Heart left ventricle (tissue), 16 donors: ENCODE data around the gene PRC1. TPM values are rescaled to one million over a fixed set of nuclear protein-coding genes. Genes with fewer than 3 reads are reported as not detected.

ENCODE experiments used
- ATAC-seq, 4 donors: fragments of 200-7000 bp; cut with Tn5 transposase; one replicate each; pipeline ENCODE4 v1.9.1; 2020 to 2022; ENCODE audit warnings: moderate library complexity in 4 of 4, mild to moderate bottlenecking in 3 of 4, moderate number of reproducible peaks in 1 of 4
- DNase-seq, 5 donors: peaks; one replicate each; pipeline ENCODE4 v3.0.0-alpha.2; 2020
- H3K27ac ChIP-seq, 12 donors: fragments of 200-600 bp; sonication (generic) in 4 of 12; one replicate each; pipeline versions ENCODE4 v1.5.0 to v1.8.0; 2016 to 2022; ENCODE audit warnings: mild to moderate bottlenecking in 2 of 12
- H3K27me3 ChIP-seq, 9 donors: fragments of 200-600 bp; sonication (generic) in 2 of 9; one replicate each; pipeline versions ENCODE4 v1.5.1 to v1.8.0; 2016 to 2022; ENCODE audit warnings: mild to moderate bottlenecking in 3 of 9
- H3K36me3 ChIP-seq, 9 donors: fragments of 200-600 bp; sonication (generic) in 2 of 9; one replicate each; pipeline versions ENCODE4 v1.5.0 to v1.8.0; 2018 to 2022; ENCODE audit warnings: mild to moderate bottlenecking in 2 of 9
- H3K4me1 ChIP-seq, 12 donors: fragments of 200-600 bp; sonication (generic) in 4 of 12; one replicate each; pipeline versions ENCODE4 v1.5.0 to v1.8.0; 2016 to 2022; ENCODE audit warnings: mild to moderate bottlenecking in 3 of 12
- H3K4me3 ChIP-seq, 12 donors: fragments of 200-600 bp; sonication (generic) in 4 of 12; one replicate each; pipeline versions ENCODE4 v1.5.0 to v1.8.0; 2017 to 2022; ENCODE audit warnings: mild to moderate bottlenecking in 9 of 12, moderate library complexity in 4 of 12
- H3K9me3 ChIP-seq, 12 donors: fragments of 200-600 bp; sonication (generic) in 4 of 12; one replicate each; pipeline versions ENCODE4 v1.5.0 to v1.8.0; 2016 to 2022; ENCODE audit warnings: mild to moderate bottlenecking in 1 of 12
- POLR2A ChIP-seq, 2 donors: fragments of 450-650 bp; IDR thresholded peaks; one replicate each; pipeline ENCODE4 v1.6.1; 2017; ENCODE audit warnings: antibody characterized with exemption in 2 of 2, mild to moderate bottlenecking in 2 of 2, moderate library complexity in 2 of 2
- WGBS, 4 donors: extraction: QIAGEN DNeasy Blood & Tissue Kit in 2 of 4; methylation state at CpG; one replicate each; pipeline versions ENCODE4 v1.1.5 to v1.1.7; 2013 to 2018; 5-methylcytosine and 5-hydroxymethylcytosine counted together
- intact Hi-C, 10 donors: fragments of 100-400 bp; cut with DNase I; formaldehyde crosslinking; loops; one replicate each; pipeline versions ENCODE4 v1.11.1 to v1.14.2; 2022
- polyA plus RNA-seq, 2 donors: library from polyadenylated mRNA; stranded (reverse); fragments of 200-250 nt; gene quantifications; one replicate each; pipeline ENCODE4 v1.2.3, GENCODE V29; 2013
- total RNA-seq, 9 donors: library from RNA; depleted of rRNA in 2 of 9; stranded (reverse); fragments of >200 nt in 2 of 9; fragmentation: NEBNext Ultra II Directional in 3 of 9; extraction: Animal tissue kit (Norgen Biotek cat#: 25700) in 3 of 9; gene quantifications; one replicate each; pipeline versions ENCODE4 v1.1.0 to v1.2.4, GENCODE V29; 2016 to 2023
- TF ChIP-seq, protein P1 (sequence below), 12 donors: fragments of 200-600 bp; sonication (generic) in 4 of 12; IDR thresholded peaks; one replicate each; pipeline versions ENCODE4 v1.5.0 to v1.8.0; 2018 to 2022; ENCODE audit warnings: antibody characterized with exemption in 12 of 12, mild to moderate bottlenecking in 5 of 12
- donor health status: ischemic (EF 13 %, LVEDD 7.1; RV severe dilation, severe dysfunction).
- donor health status: healthy with polysubstance abuse.
- donor health status: DM: no; HTN: yes; CAD: no.
- donor health status: DM: no; HTN: no; CAD: no.
- donor health status: ischemic (EF 25% LVEDD 6.9; RV normal size, moderate dysfunction).
- donor health status: ischemic (EF 25% LVEDD 5.7; RV mildly dilated, moderate dysfunction).
- donor health status: healthy.
- donor health status: DM: yes; HTN: yes; CAD: no.
- donor health status: ischemic (EF 35%, LVEDD 5.7; RV mildly dilated, moderate dysfunction).
- donor health status: nonischemic (EF 11% LVEDD 7.7; RV severe dilation, severe dysfunction).
- donor health status: DM: yes; HTN: yes; CAD: no.
- donor health status: PGD.
- donor health status: ischemic (EF 29% LVEDD 5.4; RV normal size, mild dysfunction).
- donor health status: nonischemic (EF 23%, LVEDD 6.1; RV moderate dilation, normal function).

The PRC1 gene
- total and polyA plus RNA-seq, 11 donors = 1.9 to 25.7 (median 4.7) TPM

GRCh38 chr15:90972133-90972532 lies 22.2 kb downstream of the PRC1 start:
- H3K4me1 ChIP-seq = no peaks in the 10 kb centered on the region
- H3K27ac ChIP-seq = no peak overlapping the region
- H3K9me3 ChIP-seq = no peaks in the 10 kb centered on the region
- H3K4me3 ChIP-seq = no peak overlapping the region
- intact Hi-C loops = no loop called here
- DNase-seq (no peak), ATAC-seq (no peak)
- TF ChIP-seq, protein P1, sequence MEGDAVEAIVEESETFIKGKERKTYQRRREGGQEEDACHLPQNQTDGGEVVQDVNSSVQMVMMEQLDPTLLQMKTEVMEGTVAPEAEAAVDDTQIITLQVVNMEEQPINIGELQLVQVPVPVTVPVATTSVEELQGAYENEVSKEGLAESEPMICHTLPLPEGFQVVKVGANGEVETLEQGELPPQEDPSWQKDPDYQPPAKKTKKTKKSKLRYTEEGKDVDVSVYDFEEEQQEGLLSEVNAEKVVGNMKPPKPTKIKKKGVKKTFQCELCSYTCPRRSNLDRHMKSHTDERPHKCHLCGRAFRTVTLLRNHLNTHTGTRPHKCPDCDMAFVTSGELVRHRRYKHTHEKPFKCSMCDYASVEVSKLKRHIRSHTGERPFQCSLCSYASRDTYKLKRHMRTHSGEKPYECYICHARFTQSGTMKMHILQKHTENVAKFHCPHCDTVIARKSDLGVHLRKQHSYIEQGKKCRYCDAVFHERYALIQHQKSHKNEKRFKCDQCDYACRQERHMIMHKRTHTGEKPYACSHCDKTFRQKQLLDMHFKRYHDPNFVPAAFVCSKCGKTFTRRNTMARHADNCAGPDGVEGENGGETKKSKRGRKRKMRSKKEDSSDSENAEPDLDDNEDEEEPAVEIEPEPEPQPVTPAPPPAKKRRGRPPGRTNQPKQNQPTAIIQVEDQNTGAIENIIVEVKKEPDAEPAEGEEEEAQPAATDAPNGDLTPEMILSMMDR (IDR thresholded peaks at IDR 0.05) = no peak
- TF ChIP-seq POLR2A (IDR thresholded peaks at IDR 0.05) = no peak
- WGBS, 4 donors = 83 to 97% (median 90%) methylated on average over 5 of the region's 5 CpGs
- no peaks in the 10 kb centered on the region for H3K27me3 ChIP-seq
- H3K36me3 ChIP-seq = peaks cover 0 to 61% (median 3%) of the 10 kb centered on the region in 9 donors

GRCh38 chr15:90970274-90970673 lies 24.1 kb downstream of the PRC1 start:
- TF ChIP-seq POLR2A (IDR thresholded peaks at IDR 0.05) = no peak
- TF ChIP-seq, protein P1 (IDR thresholded peaks at IDR 0.05) = no peak
- 88 to 93% (median 91%) methylated on average over 7 of the region's 7 CpGs for WGBS, 4 donors
- DNase-seq (no peak), ATAC-seq (no peak)
- Histone ChIP-seq H3K36me3 (peaks cover 0 to 63% (median 17%) of the 10 kb centered on the region in 9 donors), H3K4me1 (no peaks in the 10 kb centered on the region), H3K9me3 (no peaks in the 10 kb centered on the region), H3K4me3 (no peak overlapping the region), H3K27me3 (no peaks in the 10 kb centered on the region), H3K27ac (no peak overlapping the region)
- intact Hi-C loops = no loop called here

DNA sequence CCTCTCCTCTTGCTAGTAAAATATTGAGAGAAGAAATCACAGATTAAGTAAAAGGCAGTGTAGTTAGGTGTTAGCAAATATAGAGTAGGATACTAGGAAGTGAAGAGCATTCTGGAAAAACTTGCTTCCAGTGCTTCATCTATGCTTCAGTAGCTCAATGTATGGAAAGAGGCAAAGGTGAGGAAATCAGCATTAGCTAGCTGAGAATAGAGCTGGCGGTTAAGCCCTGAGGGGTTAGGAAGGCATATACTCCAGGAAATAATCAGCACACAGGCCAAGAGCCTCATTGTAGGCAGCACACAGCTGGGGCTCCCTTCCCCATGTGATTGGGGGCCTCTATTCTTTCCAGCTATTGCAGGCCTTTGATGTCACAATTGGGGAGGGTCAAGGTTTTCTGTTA lies 25.9 kb downstream of the PRC1 start:
- intact Hi-C loops = no loop called here

GRCh38 chr15:90967206-90967605 lies 27.1 kb downstream of the PRC1 start:
- peaks cover 0 to 72% (median 39%) of the 10 kb centered on the region in 9 donors for H3K36me3 ChIP-seq
- no peak for ATAC-seq
- no peak for DNase-seq
- 83 to 96% (median 94%) methylated on average over 5 of the region's 5 CpGs for WGBS, 4 donors
- no peak overlapping the region for H3K27ac ChIP-seq
- H3K4me3 ChIP-seq = no peak overlapping the region
- no peaks in the 10 kb centered on the region for H3K27me3 ChIP-seq
- H3K4me1 ChIP-seq = no peaks in the 10 kb centered on the region
- intact Hi-C loops = no loop called here
- TF ChIP-seq, protein P1 (IDR thresholded peaks at IDR 0.05) = no peak
- no peak for TF ChIP-seq POLR2A (IDR thresholded peaks at IDR 0.05)
- no peaks in the 10 kb centered on the region for H3K9me3 ChIP-seq

More for the DNA sequence above, 25.9 kb downstream of the PRC1 start:
- no peak for TF ChIP-seq POLR2A (IDR thresholded peaks at IDR 0.05)
- TF ChIP-seq, protein P1 (IDR thresholded peaks at IDR 0.05) = no peak
- Histone ChIP-seq H3K27ac (no peak overlapping the region), H3K27me3 (no peaks in the 10 kb centered on the region), H3K9me3 (no peaks in the 10 kb centered on the region), H3K4me3 (no peak overlapping the region), H3K4me1 (no peaks in the 10 kb centered on the region), H3K36me3 (peaks cover 0 to 70% (median 31%) of the 10 kb centered on the region in 9 donors)
- 90 to 100% (median 96%) methylated on average over 1 of the region's 1 CpG for WGBS, 4 donors
- DNase-seq (no peak), ATAC-seq (no peak)
